Thoracic aorta (tissue), 2 donors: ENCODE results near the gene OR52R1. TPM values are rescaled to one million over a fixed set of nuclear protein-coding genes. Genes with fewer than 3 reads are reported as not detected.

ENCODE experiments used
- ATAC-seq: fragments of 150-250 bp; one replicate; pipeline ENCODE4 v1.8.0; 2017; ENCODE audit warnings: low read depth; ENCODE audit not compliant: insufficient number of reproducible peaks, low FRiP score
- DNase-seq: peaks from one replicate; pipeline ENCODE4 v3.0.0-alpha.2; 2020; ENCODE audit warnings: low spot score
- H3K27ac ChIP-seq, 2 donors: fragments of 200-600 bp; sonication (generic); 1 replicate in 1 of 2; 2 replicates in 1 of 2; pipeline ENCODE4 v1.5.1; 2016; ENCODE audit warnings: mild to moderate bottlenecking in 2 of 2, moderate library complexity in 2 of 2
- H3K27me3 ChIP-seq: fragments of 200-600 bp; sonication (generic); replicated peaks from 2 replicates; pipeline ENCODE4 v1.6.0; 2016; ENCODE audit warnings: mild to moderate bottlenecking; ENCODE audit not compliant: insufficient read depth
- H3K36me3 ChIP-seq: fragments of 200-600 bp; sonication (generic); one replicate; pipeline ENCODE4 v1.5.1; 2016
- H3K4me1 ChIP-seq, 2 donors: fragments of 200-600 bp; sonication (generic); 1 replicate in 1 of 2; 2 replicates in 1 of 2; pipeline versions ENCODE4 v1.5.1 to v1.6.0; 2016; ENCODE audit warnings: low read depth in 2 of 2, mild to moderate bottlenecking in 1 of 2; ENCODE audit not compliant: control insufficient read depth in 1 of 2
- H3K4me3 ChIP-seq: fragments of 200-600 bp; sonication (generic); 2 replicates; pipeline ENCODE4 v1.5.1; 2016; ENCODE audit warnings: mild to moderate bottlenecking
- H3K9me3 ChIP-seq: fragments of 200-600 bp; sonication (generic); 2 replicates; pipeline ENCODE4 v1.5.1; 2016
- total RNA-seq, 2 donors: library from RNA; depleted of rRNA; stranded (reverse); fragments of >200 nt; gene quantifications; one replicate each; pipeline versions ENCODE4 v1.1.0 to v1.2.3, GENCODE V29; 2016
- TF ChIP-seq, protein P1 (sequence below): fragments of 200-600 bp; sonication (generic); IDR thresholded peaks from one replicate; pipeline ENCODE4 v1.5.1; 2019; ENCODE audit warnings: antibody characterized with exemption

Gene OR52R1
- total RNA-seq, 2 donors from 2014 or later = not detected

DNA sequence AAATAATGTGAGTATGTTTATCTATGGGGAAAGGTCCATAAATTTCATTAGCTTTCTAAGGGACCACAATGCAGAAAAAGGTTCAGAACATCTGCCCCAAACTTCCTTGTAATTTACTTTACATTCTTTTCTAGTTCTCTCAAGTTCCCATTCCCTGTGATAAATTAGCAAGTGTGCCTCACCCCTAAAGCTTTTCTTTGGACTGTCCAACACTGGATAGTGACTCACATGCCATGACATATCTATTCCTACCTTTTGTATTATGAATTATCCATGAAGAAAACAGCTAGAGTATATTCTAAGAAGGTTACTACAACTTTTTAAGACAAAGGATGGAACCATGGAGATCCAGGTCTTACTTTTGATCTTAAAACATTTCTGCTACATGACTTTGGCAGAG, 36.1 kb downstream of the OR52R1 start:
- TF ChIP-seq, protein P1, sequence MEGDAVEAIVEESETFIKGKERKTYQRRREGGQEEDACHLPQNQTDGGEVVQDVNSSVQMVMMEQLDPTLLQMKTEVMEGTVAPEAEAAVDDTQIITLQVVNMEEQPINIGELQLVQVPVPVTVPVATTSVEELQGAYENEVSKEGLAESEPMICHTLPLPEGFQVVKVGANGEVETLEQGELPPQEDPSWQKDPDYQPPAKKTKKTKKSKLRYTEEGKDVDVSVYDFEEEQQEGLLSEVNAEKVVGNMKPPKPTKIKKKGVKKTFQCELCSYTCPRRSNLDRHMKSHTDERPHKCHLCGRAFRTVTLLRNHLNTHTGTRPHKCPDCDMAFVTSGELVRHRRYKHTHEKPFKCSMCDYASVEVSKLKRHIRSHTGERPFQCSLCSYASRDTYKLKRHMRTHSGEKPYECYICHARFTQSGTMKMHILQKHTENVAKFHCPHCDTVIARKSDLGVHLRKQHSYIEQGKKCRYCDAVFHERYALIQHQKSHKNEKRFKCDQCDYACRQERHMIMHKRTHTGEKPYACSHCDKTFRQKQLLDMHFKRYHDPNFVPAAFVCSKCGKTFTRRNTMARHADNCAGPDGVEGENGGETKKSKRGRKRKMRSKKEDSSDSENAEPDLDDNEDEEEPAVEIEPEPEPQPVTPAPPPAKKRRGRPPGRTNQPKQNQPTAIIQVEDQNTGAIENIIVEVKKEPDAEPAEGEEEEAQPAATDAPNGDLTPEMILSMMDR = no peak
- no peak overlapping the region for H3K4me3 ChIP-seq
- DNase-seq (no peak), ATAC-seq (no peak)
- H3K27me3 ChIP-seq = no peaks in the 10 kb centered on the region
- H3K4me1 ChIP-seq = no peaks in the 10 kb centered on the region
- no peaks in the 10 kb centered on the region for H3K36me3 ChIP-seq
- H3K27ac ChIP-seq = no peak overlapping the region
- H3K9me3 ChIP-seq = no peaks in the 10 kb centered on the region

DNA sequence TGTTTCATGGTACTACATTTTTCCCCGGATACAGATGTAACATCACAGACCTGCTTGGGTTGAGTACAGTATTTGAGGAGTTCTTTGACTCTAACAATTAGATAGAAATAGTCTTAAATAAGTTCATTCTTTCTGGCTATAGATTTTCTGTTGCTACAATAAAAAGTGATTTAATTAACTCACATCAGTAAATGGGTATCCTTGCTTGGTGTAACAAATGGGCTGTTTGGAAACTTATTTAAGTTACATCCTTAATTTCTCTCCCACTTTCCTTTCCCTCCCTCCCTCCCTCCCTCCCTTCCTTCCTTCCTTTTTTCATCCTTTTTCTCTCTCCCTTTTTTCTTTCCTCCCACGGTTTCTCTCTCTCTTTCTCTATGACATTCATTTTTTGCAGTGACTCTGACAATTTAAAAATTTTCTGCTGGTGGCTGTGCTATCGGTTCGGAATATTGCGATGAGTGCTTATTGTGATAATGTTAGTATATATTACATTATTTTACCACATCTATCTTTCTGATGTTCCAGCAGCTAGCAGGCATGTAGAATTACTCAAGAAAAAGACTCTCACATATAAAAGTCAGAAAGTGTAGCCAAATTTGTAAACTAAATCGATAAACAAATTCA, 37.6 kb downstream of the OR52R1 start:
- TF ChIP-seq, protein P1 = no peak
- no peak overlapping the region for H3K4me3 ChIP-seq
- H3K36me3 ChIP-seq = no peaks in the 10 kb centered on the region
- DNase-seq (no peak), ATAC-seq (no peak)
- H3K27me3 ChIP-seq = no peaks in the 10 kb centered on the region
- no peaks in the 10 kb centered on the region for H3K9me3 ChIP-seq
- H3K4me1 ChIP-seq = no peaks in the 10 kb centered on the region
- no peak overlapping the region for H3K27ac ChIP-seq

DNA sequence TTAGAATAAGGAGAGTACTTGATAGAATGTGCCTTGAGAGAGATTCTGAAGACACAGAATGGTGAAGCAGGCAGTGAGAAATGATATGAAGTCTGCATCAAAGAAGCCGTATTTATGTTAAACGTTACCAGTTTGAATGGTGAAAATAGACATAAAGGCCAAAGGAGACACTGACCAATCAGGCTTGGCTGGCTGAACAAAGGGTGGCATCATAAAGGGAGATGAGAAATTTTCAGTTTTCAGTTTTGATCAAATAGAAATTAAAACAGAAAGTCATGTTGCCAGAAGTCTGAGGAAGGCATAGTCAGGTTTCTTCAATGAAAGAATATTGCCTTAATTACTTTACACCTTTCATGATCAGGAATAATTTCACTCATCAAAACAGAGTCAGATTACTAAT, 41.1 kb downstream of the OR52R1 start:
- no peaks in the 10 kb centered on the region for H3K27me3 ChIP-seq
- ATAC-seq = no peak

More for the DNA sequence above, 41.1 kb downstream of the OR52R1 start:
- Histone ChIP-seq H3K27ac (no peak overlapping the region), H3K9me3 (no peaks in the 10 kb centered on the region), H3K4me1 (no peaks in the 10 kb centered on the region), H3K36me3 (no peaks in the 10 kb centered on the region), H3K4me3 (no peak overlapping the region)
- DNase-seq = no peak
- TF ChIP-seq, protein P1 = no peak

Other genes with a start within 250 kb of the OR52R1 start
- gene OR52I2, start 222.6 kb downstream of the OR52R1 start, total RNA-seq = not detected
- gene OR52I1, start 210.3 kb downstream of the OR52R1 start, total RNA-seq = not detected
- gene TRIM68, start 196.1 kb downstream of the OR52R1 start, total RNA-seq = 10 to 100 TPM; 16.0 to 25.4 TPM
- not detected for gene OR51D1, start 166.9 kb downstream of the OR52R1 start, total RNA-seq
- gene OR51E1, start 160.4 kb downstream of the OR52R1 start, total RNA-seq = under 1 TPM in 1 of 2 donors, not detected in 1; 0.21 TPM
- gene OR51E2, start 106.5 kb downstream of the OR52R1 start, total RNA-seq = not detected
- not detected for gene MMP26, start 99.6 kb downstream of the OR52R1 start, total RNA-seq
- not detected for gene OR51F1, start 34.4 kb downstream of the OR52R1 start, total RNA-seq
- gene OR51F2, start 16.9 kb upstream of the OR52R1 start, total RNA-seq = not detected
- not detected for gene OR51S1, start 44.8 kb upstream of the OR52R1 start, total RNA-seq
- gene OR51T1, start 77.5 kb upstream of the OR52R1 start, total RNA-seq = not detected
- not detected for gene OR51A7, start 99.4 kb upstream of the OR52R1 start, total RNA-seq
- gene OR51G2, start 115.0 kb upstream of the OR52R1 start, total RNA-seq = not detected
- gene OR51G1, start 120.0 kb upstream of the OR52R1 start, total RNA-seq = not detected
- not detected for gene OR51A4, start 143.2 kb upstream of the OR52R1 start, total RNA-seq
- gene OR51A2, start 151.3 kb upstream of the OR52R1 start, total RNA-seq = not detected
- gene OR51L1, start 190.5 kb upstream of the OR52R1 start, total RNA-seq = not detected
- gene OR52J3, start 242.1 kb upstream of the OR52R1 start, total RNA-seq = not detected